ENCODE data around the gene MAS1. TPM values are rescaled to one million over a fixed set of nuclear protein-coding genes. Genes with fewer than 3 reads are reported as not detected.
A peak's percentile ranks its signal among the peaks of the same experiment; 100 is the strongest.

The MAS1 gene
- polyA plus RNA-seq (not detected in 3 replicates), polyA minus RNA-seq (not detected in 3 replicates)
- polyA plus RNA-seq (2011; ENCODE audit: low read depth): not detected
- not detected in 2 replicates for polyA plus RNA-seq (2011; cell fraction: cytosol; rRNA removed)
- polyA plus RNA-seq (2011; cell fraction: nucleus; rRNA removed): not detected in 2 replicates
- not detected in 2 replicates for polyA plus RNA-seq (2012; ENCODE audit: low replicate concordance)
- polyA minus RNA-seq (2011; cell fraction: cytosol; rRNA and poly(A)+ RNA removed): not detected
- polyA minus RNA-seq (2011; cell fraction: nucleus; rRNA and poly(A)+ RNA removed): not detected in 2 replicates

DNA sequence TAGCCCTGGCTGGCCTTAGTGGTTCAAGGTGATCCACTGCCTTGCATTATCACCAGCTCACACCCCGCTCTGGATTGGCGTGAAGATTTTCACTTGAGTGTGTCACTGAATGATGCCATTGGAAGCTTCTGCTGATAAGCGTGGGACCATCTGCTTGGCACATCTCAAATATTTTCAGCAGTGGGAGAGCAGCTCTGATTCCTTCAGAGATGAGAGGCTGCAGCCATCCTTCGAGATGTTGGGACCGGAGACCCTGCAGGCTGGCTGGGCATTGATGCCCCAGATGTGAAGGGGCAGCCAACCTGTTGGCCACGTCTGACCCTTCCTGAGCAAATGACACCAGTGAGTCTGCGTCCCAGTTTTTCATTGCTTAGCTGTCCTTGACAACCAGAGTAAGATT, at the start of gene MAS1:
TSS of gene MAS1 (plus strand) at position 197 of the 400 bp plus-strand sequence. CDS start 15,968 bp downstream, outside the sequence.
- dilution Hi-C loops (cut with MboI; ENCODE audit: extremely low pct_ligation_motif_present, low sequenced_read_pairs): no loop called here
- H3K9ac ChIP-seq (ENCODE audit: control insufficient read depth, extremely low read depth, insufficient read depth, low read length): no peak within 1 kb of the TSS
- TF ChIP-seq, protein P1, sequence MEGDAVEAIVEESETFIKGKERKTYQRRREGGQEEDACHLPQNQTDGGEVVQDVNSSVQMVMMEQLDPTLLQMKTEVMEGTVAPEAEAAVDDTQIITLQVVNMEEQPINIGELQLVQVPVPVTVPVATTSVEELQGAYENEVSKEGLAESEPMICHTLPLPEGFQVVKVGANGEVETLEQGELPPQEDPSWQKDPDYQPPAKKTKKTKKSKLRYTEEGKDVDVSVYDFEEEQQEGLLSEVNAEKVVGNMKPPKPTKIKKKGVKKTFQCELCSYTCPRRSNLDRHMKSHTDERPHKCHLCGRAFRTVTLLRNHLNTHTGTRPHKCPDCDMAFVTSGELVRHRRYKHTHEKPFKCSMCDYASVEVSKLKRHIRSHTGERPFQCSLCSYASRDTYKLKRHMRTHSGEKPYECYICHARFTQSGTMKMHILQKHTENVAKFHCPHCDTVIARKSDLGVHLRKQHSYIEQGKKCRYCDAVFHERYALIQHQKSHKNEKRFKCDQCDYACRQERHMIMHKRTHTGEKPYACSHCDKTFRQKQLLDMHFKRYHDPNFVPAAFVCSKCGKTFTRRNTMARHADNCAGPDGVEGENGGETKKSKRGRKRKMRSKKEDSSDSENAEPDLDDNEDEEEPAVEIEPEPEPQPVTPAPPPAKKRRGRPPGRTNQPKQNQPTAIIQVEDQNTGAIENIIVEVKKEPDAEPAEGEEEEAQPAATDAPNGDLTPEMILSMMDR (optimal IDR thresholded peaks at IDR 0.05 in 1 of 3, IDR thresholded peaks at IDR 0.05 in 1 of 3, conservative IDR thresholded peaks at IDR 0.05 in 1 of 3; ENCODE audit: extremely low read depth in 1 of 3, insufficient read depth in 2 of 3, low read length in 3 of 3): no peak
- no peak for TF ChIP-seq EZH2 (IDR thresholded peaks at IDR 0.05; ENCODE audit: low read length)
- no peak within 1 kb of the TSS for H3K4me2 ChIP-seq (ENCODE audit: control insufficient read depth, extremely low read depth, insufficient read depth, low read depth, low read length)
- no peak for FAIRE-seq
- H3K9me3 ChIP-seq (ENCODE audit: control insufficient read depth, low read depth, low read length): no peaks in the 10 kb centered on the region
- no peaks in the 10 kb centered on the region for H3K4me1 ChIP-seq (ENCODE audit: control insufficient read depth, extremely low read depth, insufficient read depth, low read length)
- no peaks in the 10 kb centered on the region for H3K79me2 ChIP-seq (ENCODE audit: control insufficient read depth, insufficient read depth, low read length)
- no peak within 1 kb of the TSS for H2AFZ ChIP-seq (ENCODE audit: control insufficient read depth, low read length)
- no peak for DNase-seq (ENCODE audit: low read depth, low spot score)
- no peak within 1 kb of the TSS for H3K27ac ChIP-seq (ENCODE audit: control insufficient read depth, insufficient read depth, low read length)
- H3K27me3 ChIP-seq (ENCODE audit: control insufficient read depth, extremely low read depth, insufficient read depth, low read length): peaks cover 33% of the 10 kb centered on the region
- H4K20me1 ChIP-seq (ENCODE audit: control insufficient read depth, extremely low read depth, insufficient read depth, low read length): no peaks in the 10 kb centered on the region
- no peaks in the 10 kb centered on the region for H3K9me1 ChIP-seq (ENCODE audit: control insufficient read depth, extremely low read depth, insufficient read depth, low read length)
- H3K36me3 ChIP-seq (ENCODE audit: control insufficient read depth in 2 of 2, extremely low read depth in 1 of 2, insufficient read depth in 2 of 2, low read length in 2 of 2): no peaks in the 10 kb centered on the region
- no peak within 1 kb of the TSS for H3K4me3 ChIP-seq (ENCODE audit: control insufficient read depth in 2 of 3, extremely low read depth in 1 of 3, insufficient read depth in 2 of 3, low read depth in 1 of 3, low read length in 3 of 3)

DNA sequence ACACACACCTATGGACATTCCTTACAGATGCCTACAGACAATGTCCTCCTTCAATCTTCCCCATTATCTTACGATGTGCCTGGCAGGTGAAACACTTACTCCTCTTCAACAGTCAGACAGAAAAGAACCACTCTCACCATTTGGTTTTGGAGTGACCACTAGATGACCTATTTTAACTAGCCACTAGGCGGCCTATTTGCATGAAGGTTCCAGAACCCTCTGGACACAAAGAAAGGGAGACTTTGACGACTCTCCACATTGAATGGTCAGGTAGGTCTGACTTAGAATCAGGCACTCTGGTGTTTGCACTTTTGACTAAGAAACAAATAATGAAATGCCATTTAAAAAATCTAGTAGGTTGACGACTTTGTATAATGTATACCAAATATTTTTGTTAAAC, 48.8 kb upstream of the MAS1 start:
- Histone ChIP-seq H3K9me1 (ENCODE audit: control insufficient read depth, extremely low read depth, insufficient read depth, low read length) (no peaks in the 10 kb centered on the region), H3K4me1 (ENCODE audit: control insufficient read depth, extremely low read depth, insufficient read depth, low read length) (peaks cover 5% of the 10 kb centered on the region), H3K27ac (ENCODE audit: control insufficient read depth, insufficient read depth, low read length) (no peak overlapping the region), H3K4me3 (ENCODE audit: control insufficient read depth in 2 of 3, extremely low read depth in 1 of 3, insufficient read depth in 2 of 3, low read depth in 1 of 3, low read length in 3 of 3) (no peak overlapping the region), H4K20me1 (ENCODE audit: control insufficient read depth, extremely low read depth, insufficient read depth, low read length) (no peaks in the 10 kb centered on the region), H2AFZ (ENCODE audit: control insufficient read depth, low read length) (no peak overlapping the region), H3K79me2 (ENCODE audit: control insufficient read depth, insufficient read depth, low read length) (no peaks in the 10 kb centered on the region), H3K9ac (ENCODE audit: control insufficient read depth, extremely low read depth, insufficient read depth, low read length) (no peak overlapping the region), H3K9me3 (ENCODE audit: control insufficient read depth, low read depth, low read length) (no peaks in the 10 kb centered on the region), H3K4me2 (ENCODE audit: control insufficient read depth, extremely low read depth, insufficient read depth, low read depth, low read length) (no peak overlapping the region), H3K36me3 (ENCODE audit: control insufficient read depth in 2 of 2, extremely low read depth in 1 of 2, insufficient read depth in 2 of 2, low read length in 2 of 2) (no peaks in the 10 kb centered on the region), H3K27me3 (ENCODE audit: control insufficient read depth, extremely low read depth, insufficient read depth, low read length) (no peaks in the 10 kb centered on the region)
- TF ChIP-seq EZH2 (IDR thresholded peaks at IDR 0.05; ENCODE audit: low read length): no peak
- TF ChIP-seq, protein P1 (optimal IDR thresholded peaks at IDR 0.05 in 1 of 3, IDR thresholded peaks at IDR 0.05 in 1 of 3, conservative IDR thresholded peaks at IDR 0.05 in 1 of 3; ENCODE audit: extremely low read depth in 1 of 3, insufficient read depth in 2 of 3, low read length in 3 of 3): peak in 1 of 3 experiments; percentile 21
- dilution Hi-C loops (cut with MboI; ENCODE audit: extremely low pct_ligation_motif_present, low sequenced_read_pairs): no loop called here
- FAIRE-seq (no peak), DNase-seq (ENCODE audit: low read depth, low spot score) (no peak)
